Activated CD4-positive, alpha-beta T cell treated with anti-CD3 and anti-CD28 coated beads for 36 hours (primary cell): ENCODE results near the gene XRN2. TPM values are rescaled to one million over a fixed set of nuclear protein-coding genes. Genes with fewer than 3 reads are reported as not detected.

Experiments
- ATAC-seq: fragments of 200-7000 bp; cut with Tn5 transposase; one replicate; pipeline ENCODE4 v1.10.0; 2021; ENCODE audit warnings: mild to moderate bottlenecking, moderate library complexity
- CTCF ChIA-PET: fragments of 350-600 bp; sonication (Branson Sonifier 250); formaldehyde crosslinking; loops from one replicate; lab custom pipeline; 2021; ENCODE audit warnings: antibody characterized with exemption; lab: Charles Lee
- POLR2A ChIA-PET: fragments of 350-600 bp; sonication (Branson Sonifier 250); formaldehyde crosslinking; loops from one replicate; lab custom pipeline; 2021; ENCODE audit warnings: antibody characterized with exemption, inconsistent platforms; lab: Charles Lee
- DNase-seq: peaks from one replicate; pipeline ENCODE4 v3.0.0-alpha.2; 2020
- H3K27ac Mint-ChIP-seq: one replicate; pipeline ENCODE4 v1.8.0; 2021; ENCODE audit warnings: mixed read lengths
- H3K27me3 Mint-ChIP-seq: one replicate; pipeline ENCODE4 v1.8.0; 2021; ENCODE audit warnings: mixed read lengths
- H3K36me3 Mint-ChIP-seq: one replicate; pipeline ENCODE4 v1.8.0; 2021; ENCODE audit warnings: low read depth, mixed read lengths
- H3K4me1 Mint-ChIP-seq: one replicate; pipeline ENCODE4 v1.8.0; 2021; ENCODE audit warnings: mixed read lengths
- H3K4me3 Mint-ChIP-seq: one replicate; pipeline ENCODE4 v1.8.0; 2021; ENCODE audit warnings: mild to moderate bottlenecking, moderate library complexity, mixed read lengths
- H3K9me3 Mint-ChIP-seq: one replicate; pipeline ENCODE4 v1.8.0; 2021; ENCODE audit warnings: low read depth, mixed read lengths
- intact Hi-C, 2 experiments: fragments of 100-400 bp; cut with DNase I in 1 of 2; cut with micrococcal nuclease in 1 of 2; formaldehyde crosslinking; loops; one replicate each; pipeline versions ENCODE4 v1.14.2 to v1.15.1; 2022 to 2024; cut with DNase I, micrococcal nuclease
- total RNA-seq, 2 experiments: library from RNA; stranded (reverse); gene quantifications; one replicate each; pipeline ENCODE4 v1.2.3, GENCODE V29; 2021

XRN2 gene
- total RNA-seq, 2 experiments from 2014 or later = 87.1 to 88.4 TPM

GRCh38 chr20:21390768-21391167 is 87.6 kb downstream of the XRN2 start:
- intact Hi-C loops = loop anchor here (2.0 to 10.0 kb wide), 3 partner anchors 88 to 1184 kb away; partner anchors contain the start of gene XRN2 (in 1 of the 2)
- ChIA-PET CTCF (interaction anchor here (1.4 to 1.5 kb wide), 2 partner anchors 8 to 155 kb away, joined by 4 to 6 read pairs; no protein-coding TSS in a partner anchor), POLR2A (no interaction called here)
- H3K9me3 Mint-ChIP-seq = no peaks in the 10 kb centered on the region
- H3K36me3 Mint-ChIP-seq = peaks cover 35% of the 10 kb centered on the region
- H3K4me1 Mint-ChIP-seq = peaks cover 24% of the 10 kb centered on the region
- no peak for DNase-seq
- ATAC-seq = no peak
- H3K4me3 Mint-ChIP-seq = no peak overlapping the region
- peaks cover 35% of the 10 kb centered on the region for H3K27me3 Mint-ChIP-seq
- H3K27ac Mint-ChIP-seq = no peak overlapping the region

- ChIA-PET CTCF (interaction anchor here (0.9 to 1.5 kb wide), 3 partner anchors 9 to 155 kb away, joined by 3 to 6 read pairs (median 4); no protein-coding TSS in a partner anchor), POLR2A (no interaction called here)
- Mint-ChIP-seq H3K36me3 (peaks cover 33% of the 10 kb centered on the region), H3K4me1 (peaks cover 24% of the 10 kb centered on the region), H3K9me3 (no peaks in the 10 kb centered on the region), H3K4me3 (peak overlapping the region; percentile 11), H3K27ac (no peak overlapping the region), H3K27me3 (peaks cover 35% of the 10 kb centered on the region)
- DNase-seq (peak; percentile 28), ATAC-seq (peak; percentile 22)
- intact Hi-C loops = loop anchor here (2.0 to 10.0 kb wide), 3 partner anchors 89 to 1183 kb away; partner anchors contain the start of gene XRN2 (in 1 of the 2)
Observed at GRCh38 chr20:21391185-21391971, 88.2 kb downstream of the XRN2 start.

- Mint-ChIP-seq H3K36me3 (peaks cover 27% of the 10 kb centered on the region), H3K4me3 (peak overlapping the region; percentile 11), H3K4me1 (peaks cover 24% of the 10 kb centered on the region), H3K9me3 (no peaks in the 10 kb centered on the region), H3K27me3 (peaks cover 35% of the 10 kb centered on the region), H3K27ac (no peak overlapping the region)
- DNase-seq (no peak), ATAC-seq (no peak)
- ChIA-PET POLR2A (no interaction called here), CTCF (interaction anchor here (0.9 to 1.5 kb wide), 3 partner anchors 10 to 156 kb away, joined by 3 to 6 read pairs (median 4); no protein-coding TSS in a partner anchor)
- intact Hi-C loops = loop anchor here (2.0 to 10.0 kb wide), 4 partner anchors 90 to 1183 kb away; partner anchors contain the start of gene XRN2 (in 1 of the 2)
Observed at GRCh38 chr20:21391972-21392352, 88.8 kb downstream of the XRN2 start.

- ChIA-PET CTCF (interaction anchor here (0.6 to 2.7 kb wide), 5 partner anchors 60 to 158 kb away, joined by 3 to 12 read pairs (median 5); no protein-coding TSS in a partner anchor), POLR2A (no interaction called here)
- H3K4me3 Mint-ChIP-seq = no peak overlapping the region
- intact Hi-C loops = loop anchor here (2.0 to 10.0 kb wide), 3 partner anchors 91 to 1182 kb away; partner anchors contain the start of gene XRN2 (in 1 of the 2)
- peaks cover 21% of the 10 kb centered on the region for H3K36me3 Mint-ChIP-seq
- peaks cover 44% of the 10 kb centered on the region for H3K27me3 Mint-ChIP-seq
- DNase-seq (no peak), ATAC-seq (no peak)
- H3K4me1 Mint-ChIP-seq = peaks cover 26% of the 10 kb centered on the region
- no peak overlapping the region for H3K27ac Mint-ChIP-seq
- no peaks in the 10 kb centered on the region for H3K9me3 Mint-ChIP-seq
Observed at GRCh38 chr20:21393166-21393565, 90.0 kb downstream of the XRN2 start.

- H3K27me3 Mint-ChIP-seq = peaks cover 52% of the 10 kb centered on the region
- CTCF ChIA-PET = interaction anchor here (0.6 to 2.7 kb wide), 9 partner anchors 8 to 158 kb away, joined by 3 to 12 read pairs (median 4); no protein-coding TSS in a partner anchor
- intact Hi-C loops = loop anchor here (2.0 to 10.0 kb wide), 3 partner anchors 92 to 1181 kb away; partner anchors contain the start of gene XRN2 (in 1 of the 2)
- no peak overlapping the region for H3K4me3 Mint-ChIP-seq
- DNase-seq = no peak
- no peaks in the 10 kb centered on the region for H3K9me3 Mint-ChIP-seq
- H3K4me1 Mint-ChIP-seq = peaks cover 25% of the 10 kb centered on the region
- no peak overlapping the region for H3K27ac Mint-ChIP-seq
- H3K36me3 Mint-ChIP-seq = peaks cover 18% of the 10 kb centered on the region
- POLR2A ChIA-PET = no interaction called here
- ATAC-seq = no peak
Observed at GRCh38 chr20:21393816-21394519, 90.8 kb downstream of the XRN2 start.

- DNase-seq (no peak), ATAC-seq (no peak)
- ChIA-PET CTCF (interaction anchor here (0.6 to 2.7 kb wide), 9 partner anchors 9 to 159 kb away, joined by 3 to 12 read pairs (median 4); no protein-coding TSS in a partner anchor), POLR2A (no interaction called here)
- Mint-ChIP-seq H3K27me3 (peaks cover 55% of the 10 kb centered on the region), H3K4me3 (no peak overlapping the region), H3K27ac (no peak overlapping the region), H3K9me3 (no peaks in the 10 kb centered on the region), H3K36me3 (peaks cover 15% of the 10 kb centered on the region), H3K4me1 (peaks cover 24% of the 10 kb centered on the region)
- intact Hi-C loops = loop anchor here (5.0 to 10.0 kb wide), 2 partner anchors 92 to 1180 kb away; partner anchors contain the start of gene XRN2 (in 1 of the 2)
Observed at GRCh38 chr20:21394551-21394950, 91.4 kb downstream of the XRN2 start.

- ChIA-PET CTCF (interaction anchor here (0.7 to 2.7 kb wide), 6 partner anchors 62 to 159 kb away, joined by 3 to 12 read pairs (median 4); no protein-coding TSS in a partner anchor), POLR2A (no interaction called here)
- ATAC-seq (no peak), DNase-seq (no peak)
- peaks cover 12% of the 10 kb centered on the region for H3K36me3 Mint-ChIP-seq
- no peaks in the 10 kb centered on the region for H3K9me3 Mint-ChIP-seq
- peaks cover 57% of the 10 kb centered on the region for H3K27me3 Mint-ChIP-seq
- no peak overlapping the region for H3K27ac Mint-ChIP-seq
- peak overlapping the region; percentile 40 for H3K4me3 Mint-ChIP-seq
- peaks cover 24% of the 10 kb centered on the region for H3K4me1 Mint-ChIP-seq
- intact Hi-C loops = loop anchor here (1.0 to 10.0 kb wide), 7 partner anchors 92 to 1180 kb away; partner anchors contain the start of gene XRN2 (in 1 of the 2)
Observed at GRCh38 chr20:21395051-21395665, 92.0 kb downstream of the XRN2 start.

- Mint-ChIP-seq H3K27ac (no peak overlapping the region), H3K9me3 (no peaks in the 10 kb centered on the region), H3K4me1 (peaks cover 24% of the 10 kb centered on the region), H3K4me3 (peak overlapping the region; percentile 40), H3K27me3 (peaks cover 62% of the 10 kb centered on the region), H3K36me3 (peaks cover 7% of the 10 kb centered on the region)
- CTCF ChIA-PET = interaction anchor here (0.6 to 2.7 kb wide), 7 partner anchors 39 to 160 kb away, joined by 3 to 12 read pairs (median 3); no protein-coding TSS in a partner anchor
- ATAC-seq (peak; percentile 76), DNase-seq (peak; percentile 67)
- intact Hi-C loops = loop anchor here (1.0 to 10.0 kb wide), 7 partner anchors 93 to 1179 kb away; partner anchors contain the start of gene XRN2 (in 1 of the 2)
- POLR2A ChIA-PET = no interaction called here
Observed at GRCh38 chr20:21395666-21396598, 92.8 kb downstream of the XRN2 start.

- no peak overlapping the region for H3K27ac Mint-ChIP-seq
- ATAC-seq (peak; percentile 10), DNase-seq (peak; percentile 30)
- intact Hi-C loops = loop anchor here (1.0 to 10.0 kb wide), 6 partner anchors 111 to 1178 kb away; no protein-coding TSS in a partner anchor
- CTCF ChIA-PET = interaction anchor here (0.6 to 2.0 kb wide), 4 partner anchors 40 to 161 kb away, joined by 3 to 5 read pairs (median 4); no protein-coding TSS in a partner anchor
- peaks cover 20% of the 10 kb centered on the region for H3K4me1 Mint-ChIP-seq
- POLR2A ChIA-PET = no interaction called here
- H3K4me3 Mint-ChIP-seq = no peak overlapping the region
- H3K27me3 Mint-ChIP-seq = peaks cover 63% of the 10 kb centered on the region
- peaks cover 2% of the 10 kb centered on the region for H3K36me3 Mint-ChIP-seq
- H3K9me3 Mint-ChIP-seq = no peaks in the 10 kb centered on the region
Observed at GRCh38 chr20:21396599-21397340, 93.6 kb downstream of the XRN2 start.
